Heart left ventricle (tissue), 16 donors: ENCODE results near the gene PARM1. TPM values are rescaled to one million over a fixed set of nuclear protein-coding genes. Genes with fewer than 3 reads are reported as not detected.

Experiments used
- ATAC-seq, 4 donors: fragments of 200-7000 bp; cut with Tn5 transposase; one replicate each; pipeline ENCODE4 v1.9.1; 2020 to 2022; ENCODE audit warnings: moderate library complexity in 4 of 4, mild to moderate bottlenecking in 3 of 4, moderate number of reproducible peaks in 1 of 4
- DNase-seq, 5 donors: peaks; one replicate each; pipeline ENCODE4 v3.0.0-alpha.2; 2020
- H3K27ac ChIP-seq, 12 donors: fragments of 200-600 bp; sonication (generic) in 4 of 12; one replicate each; pipeline versions ENCODE4 v1.5.0 to v1.8.0; 2016 to 2022; ENCODE audit warnings: mild to moderate bottlenecking in 2 of 12
- H3K27me3 ChIP-seq, 9 donors: fragments of 200-600 bp; sonication (generic) in 2 of 9; one replicate each; pipeline versions ENCODE4 v1.5.1 to v1.8.0; 2016 to 2022; ENCODE audit warnings: mild to moderate bottlenecking in 3 of 9
- H3K36me3 ChIP-seq, 9 donors: fragments of 200-600 bp; sonication (generic) in 2 of 9; one replicate each; pipeline versions ENCODE4 v1.5.0 to v1.8.0; 2018 to 2022; ENCODE audit warnings: mild to moderate bottlenecking in 2 of 9
- H3K4me1 ChIP-seq, 12 donors: fragments of 200-600 bp; sonication (generic) in 4 of 12; one replicate each; pipeline versions ENCODE4 v1.5.0 to v1.8.0; 2016 to 2022; ENCODE audit warnings: mild to moderate bottlenecking in 3 of 12
- H3K4me3 ChIP-seq, 12 donors: fragments of 200-600 bp; sonication (generic) in 4 of 12; one replicate each; pipeline versions ENCODE4 v1.5.0 to v1.8.0; 2017 to 2022; ENCODE audit warnings: mild to moderate bottlenecking in 9 of 12, moderate library complexity in 4 of 12
- H3K9me3 ChIP-seq, 12 donors: fragments of 200-600 bp; sonication (generic) in 4 of 12; one replicate each; pipeline versions ENCODE4 v1.5.0 to v1.8.0; 2016 to 2022; ENCODE audit warnings: mild to moderate bottlenecking in 1 of 12
- CTCF ChIP-seq, 12 donors: fragments of 200-600 bp; sonication (generic) in 4 of 12; IDR thresholded peaks; one replicate each; pipeline versions ENCODE4 v1.5.0 to v1.8.0; 2018 to 2022; ENCODE audit warnings: antibody characterized with exemption in 12 of 12, mild to moderate bottlenecking in 5 of 12
- POLR2A ChIP-seq, 2 donors: fragments of 450-650 bp; IDR thresholded peaks; one replicate each; pipeline ENCODE4 v1.6.1; 2017; ENCODE audit warnings: antibody characterized with exemption in 2 of 2, mild to moderate bottlenecking in 2 of 2, moderate library complexity in 2 of 2
- WGBS, 4 donors: extraction: QIAGEN DNeasy Blood & Tissue Kit in 2 of 4; methylation state at CpG; one replicate each; pipeline versions ENCODE4 v1.1.5 to v1.1.7; 2013 to 2018; 5-methylcytosine and 5-hydroxymethylcytosine counted together
- intact Hi-C, 10 donors: fragments of 100-400 bp; cut with DNase I; formaldehyde crosslinking; loops; one replicate each; pipeline versions ENCODE4 v1.11.1 to v1.14.2; 2022
- polyA plus RNA-seq, 2 donors: library from polyadenylated mRNA; stranded (reverse); fragments of 200-250 nt; gene quantifications; one replicate each; pipeline ENCODE4 v1.2.3, GENCODE V29; 2013
- total RNA-seq, 9 donors: library from RNA; depleted of rRNA in 2 of 9; stranded (reverse); fragments of >200 nt in 2 of 9; fragmentation: NEBNext Ultra II Directional in 3 of 9; extraction: Animal tissue kit (Norgen Biotek cat#: 25700) in 3 of 9; gene quantifications; one replicate each; pipeline versions ENCODE4 v1.1.0 to v1.2.4, GENCODE V29; 2016 to 2023
- donor health status: ischemic (EF 13 %, LVEDD 7.1; RV severe dilation, severe dysfunction).
- donor health status: healthy with polysubstance abuse.
- donor health status: DM: no; HTN: yes; CAD: no.
- donor health status: DM: no; HTN: no; CAD: no.
- donor health status: ischemic (EF 25% LVEDD 6.9; RV normal size, moderate dysfunction).
- donor health status: ischemic (EF 25% LVEDD 5.7; RV mildly dilated, moderate dysfunction).
- donor health status: healthy.
- donor health status: DM: yes; HTN: yes; CAD: no.
- donor health status: ischemic (EF 35%, LVEDD 5.7; RV mildly dilated, moderate dysfunction).
- donor health status: nonischemic (EF 11% LVEDD 7.7; RV severe dilation, severe dysfunction).
- donor health status: DM: yes; HTN: yes; CAD: no.
- donor health status: PGD.
- donor health status: ischemic (EF 29% LVEDD 5.4; RV normal size, mild dysfunction).
- donor health status: nonischemic (EF 23%, LVEDD 6.1; RV moderate dilation, normal function).

PARM1 gene
- total and polyA plus RNA-seq, 11 donors: 28.8 to 144 (median 75.2) TPM

- Histone ChIP-seq H3K27ac (no peak overlapping the region), H3K4me3 (no peak overlapping the region), H3K27me3 (no peaks in the 10 kb centered on the region), H3K9me3 (no peaks in the 10 kb centered on the region), H3K36me3 (no peaks in the 10 kb centered on the region), H3K4me1 (peaks cover 0 to 15% (median 4%) of the 10 kb centered on the region in 12 donors)
- ATAC-seq (no peak), DNase-seq (no peak)
- TF ChIP-seq CTCF (IDR thresholded peaks at IDR 0.05): no peak
- no peak for TF ChIP-seq POLR2A (IDR thresholded peaks at IDR 0.05)
- WGBS, 4 donors: 73 to 92% (median 79%) methylated on average over 5 of the region's 5 CpGs
- intact Hi-C loops: no loop called here
Observed at GRCh38 chr4:75040703-75041102, 107.8 kb downstream of the PARM1 start.

- DNase-seq (no peak), ATAC-seq (no peak)
- Histone ChIP-seq H3K27ac (no peak overlapping the region), H3K36me3 (peaks cover 0 to 14% (median 0%) of the 10 kb centered on the region in 9 donors), H3K9me3 (no peaks in the 10 kb centered on the region), H3K4me1 (peaks cover 0 to 9% (median under 1%) of the 10 kb centered on the region in 12 donors), H3K4me3 (no peak overlapping the region), H3K27me3 (no peaks in the 10 kb centered on the region)
- intact Hi-C loops: no loop called here
- no peak for TF ChIP-seq CTCF (IDR thresholded peaks at IDR 0.05)
- TF ChIP-seq POLR2A (IDR thresholded peaks at IDR 0.05): no peak
- WGBS, 4 donors: 45 to 58% (median 51%) methylated on average over 2 of the region's 2 CpGs
Observed at GRCh38 chr4:75042601-75043208, 109.8 kb downstream of the PARM1 start.

GRCh38 chr4:75046226-75046625 is 113.3 kb downstream of the PARM1 start:
- no peak for ATAC-seq
- WGBS, 4 donors: 86 to 95% (median 93%) methylated on average over 4 of the region's 4 CpGs
- no peak overlapping the region for H3K27ac ChIP-seq
- peaks cover 0 to 9% (median 0%) of the 10 kb centered on the region in 12 donors for H3K4me1 ChIP-seq
- intact Hi-C loops: no loop called here
- no peak for DNase-seq
- no peaks in the 10 kb centered on the region for H3K9me3 ChIP-seq
- H3K4me3 ChIP-seq: no peak overlapping the region
- H3K27me3 ChIP-seq: no peaks in the 10 kb centered on the region
- no peak for TF ChIP-seq POLR2A (IDR thresholded peaks at IDR 0.05)
- H3K36me3 ChIP-seq: peaks cover 0 to 15% (median 0%) of the 10 kb centered on the region in 9 donors

GRCh38 chr4:75046641-75047040 is 113.7 kb downstream of the PARM1 start:
- TF ChIP-seq POLR2A (IDR thresholded peaks at IDR 0.05) (no peak), CTCF (IDR thresholded peaks at IDR 0.05) (no peak)
- Histone ChIP-seq H3K36me3 (peaks cover 0 to 15% (median 0%) of the 10 kb centered on the region in 9 donors), H3K9me3 (no peaks in the 10 kb centered on the region), H3K27me3 (no peaks in the 10 kb centered on the region), H3K4me3 (no peak overlapping the region), H3K27ac (no peak overlapping the region), H3K4me1 (peaks cover 0 to 10% (median 0%) of the 10 kb centered on the region in 12 donors)
- 39 to 57% (median 50%) methylated on average over 2 of the region's 2 CpGs for WGBS, 4 donors
- intact Hi-C loops: no loop called here
- DNase-seq (no peak), ATAC-seq (no peak)
